Neural progenitor cell (in vitro differentiated cells): Measurements from ENCODE around the gene ZNF784.

Source experiments
- CTCF ChIP-seq: fragments of 200-600 bp; sonication (generic); IDR thresholded peaks from 2 replicates; pipeline ENCODE4 v1.5.1; 2017; ENCODE audit warnings: antibody characterized with exemption, mild to moderate bottlenecking
- EZH2 ChIP-seq: fragments of 200-600 bp; sonication (generic); IDR thresholded peaks from 2 replicates; pipeline ENCODE4 v1.6.1; 2017; ENCODE audit warnings: antibody characterized with exemption, mild to moderate bottlenecking, moderate library complexity
- EZH2phosphoT487 ChIP-seq: fragments of 200-600 bp; sonication (generic); IDR thresholded peaks from 2 replicates; pipeline ENCODE4 v1.6.1; 2017; ENCODE audit warnings: antibody characterized with exemption

- TF ChIP-seq CTCF = no peak
- TF ChIP-seq EZH2 = no peak
- TF ChIP-seq EZH2phosphoT487 = no peak
Measured at GRCh38 chr19:55622242-55622969, 2.0 kb downstream of the ZNF784 start.
